Measurements from ENCODE around the gene TAF4B.

- TF ChIP-seq, protein P1, sequence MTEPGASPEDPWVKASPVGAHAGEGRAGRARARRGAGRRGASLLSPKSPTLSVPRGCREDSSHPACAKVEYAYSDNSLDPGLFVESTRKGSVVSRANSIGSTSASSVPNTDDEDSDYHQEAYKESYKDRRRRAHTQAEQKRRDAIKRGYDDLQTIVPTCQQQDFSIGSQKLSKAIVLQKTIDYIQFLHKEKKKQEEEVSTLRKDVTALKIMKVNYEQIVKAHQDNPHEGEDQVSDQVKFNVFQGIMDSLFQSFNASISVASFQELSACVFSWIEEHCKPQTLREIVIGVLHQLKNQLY (CRISPR knock-in tag; IDR thresholded peaks at IDR 0.05): no peak
- TF ChIP-seq, protein P2, sequence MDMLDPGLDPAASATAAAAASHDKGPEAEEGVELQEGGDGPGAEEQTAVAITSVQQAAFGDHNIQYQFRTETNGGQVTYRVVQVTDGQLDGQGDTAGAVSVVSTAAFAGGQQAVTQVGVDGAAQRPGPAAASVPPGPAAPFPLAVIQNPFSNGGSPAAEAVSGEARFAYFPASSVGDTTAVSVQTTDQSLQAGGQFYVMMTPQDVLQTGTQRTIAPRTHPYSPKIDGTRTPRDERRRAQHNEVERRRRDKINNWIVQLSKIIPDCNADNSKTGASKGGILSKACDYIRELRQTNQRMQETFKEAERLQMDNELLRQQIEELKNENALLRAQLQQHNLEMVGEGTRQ (CRISPR knock-in tag; IDR thresholded peaks at IDR 0.05): no peak
- TF ChIP-seq, protein P3, sequence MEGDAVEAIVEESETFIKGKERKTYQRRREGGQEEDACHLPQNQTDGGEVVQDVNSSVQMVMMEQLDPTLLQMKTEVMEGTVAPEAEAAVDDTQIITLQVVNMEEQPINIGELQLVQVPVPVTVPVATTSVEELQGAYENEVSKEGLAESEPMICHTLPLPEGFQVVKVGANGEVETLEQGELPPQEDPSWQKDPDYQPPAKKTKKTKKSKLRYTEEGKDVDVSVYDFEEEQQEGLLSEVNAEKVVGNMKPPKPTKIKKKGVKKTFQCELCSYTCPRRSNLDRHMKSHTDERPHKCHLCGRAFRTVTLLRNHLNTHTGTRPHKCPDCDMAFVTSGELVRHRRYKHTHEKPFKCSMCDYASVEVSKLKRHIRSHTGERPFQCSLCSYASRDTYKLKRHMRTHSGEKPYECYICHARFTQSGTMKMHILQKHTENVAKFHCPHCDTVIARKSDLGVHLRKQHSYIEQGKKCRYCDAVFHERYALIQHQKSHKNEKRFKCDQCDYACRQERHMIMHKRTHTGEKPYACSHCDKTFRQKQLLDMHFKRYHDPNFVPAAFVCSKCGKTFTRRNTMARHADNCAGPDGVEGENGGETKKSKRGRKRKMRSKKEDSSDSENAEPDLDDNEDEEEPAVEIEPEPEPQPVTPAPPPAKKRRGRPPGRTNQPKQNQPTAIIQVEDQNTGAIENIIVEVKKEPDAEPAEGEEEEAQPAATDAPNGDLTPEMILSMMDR (IDR thresholded peaks at IDR 0.05): no peak
- TF ChIP-seq NR3C1 (CRISPR knock-in tag; conservative IDR thresholded peaks at IDR 0.05; ENCODE audit: low read depth) (no peak), CREB1 (CRISPR knock-in tag; IDR thresholded peaks at IDR 0.05) (no peak), ZMAT4 (CRISPR knock-in tag; IDR thresholded peaks at IDR 0.05) (no peak)
Observed at GRCh38 chr18:26262156-26262555, 35.9 kb downstream of the TAF4B start.

Data from WTC11 (cell line).